Kidney (tissue), 14 donors: ENCODE results near the gene CDYL. TPM values are rescaled to one million over a fixed set of nuclear protein-coding genes. Genes with fewer than 3 reads are reported as not detected.

Experiments
- DNase-seq, 5 donors: peaks; one replicate each; pipeline ENCODE4 v3.0.0-alpha.2; 2013 to 2020
- FAIRE-seq: peaks from 2 replicates; lab custom pipeline; 2012; peaks lifted over from hg19 to GRCh38; lab: Jason Lieb, UNC
- H3K27ac ChIP-seq, 2 donors: one replicate each; pipeline ENCODE4 v1.7.0; 2013; ENCODE audit warnings: low read depth in 2 of 2, low read length in 2 of 2, inconsistent platforms in 1 of 2
- H3K27me3 ChIP-seq: one replicate; pipeline ENCODE4 v1.7.1; 2013; ENCODE audit warnings: low read length, inconsistent platforms; ENCODE audit not compliant: control insufficient read depth, insufficient read depth
- H3K36me3 ChIP-seq, 3 donors: one replicate each; pipeline versions ENCODE4 v1.7.0 to v1.7.1; 2013; ENCODE audit warnings: low read length in 3 of 3, control low read depth in 1 of 3, inconsistent platforms in 1 of 3; ENCODE audit not compliant: insufficient read depth in 3 of 3, control insufficient read depth in 2 of 3
- H3K4me1 ChIP-seq, 3 donors: one replicate each; pipeline versions ENCODE4 v1.7.0 to v1.7.1; 2013; ENCODE audit warnings: low read length in 3 of 3, inconsistent platforms in 1 of 3, low read depth in 1 of 3; ENCODE audit not compliant: control insufficient read depth in 2 of 3, insufficient read depth in 2 of 3
- H3K4me3 ChIP-seq, 3 donors: one replicate each; pipeline versions ENCODE4 v1.7.0 to v1.8.1; 2013; ENCODE audit warnings: low read length in 3 of 3, control low read depth in 1 of 3, inconsistent platforms in 1 of 3
- H3K9ac ChIP-seq, 3 donors: one replicate each; pipeline versions ENCODE4 v1.7.0 to v1.7.1; 2013; ENCODE audit warnings: low read length in 3 of 3, control low read depth in 1 of 3, inconsistent platforms in 1 of 3
- H3K9me3 ChIP-seq, 3 donors: one replicate each; pipeline versions ENCODE4 v1.7.0 to v1.7.1; 2013; ENCODE audit warnings: low read length in 3 of 3, control low read depth in 1 of 3, inconsistent platforms in 1 of 3; ENCODE audit not compliant: control insufficient read depth in 2 of 3, insufficient read depth in 1 of 3
- CTCF ChIP-seq: IDR thresholded peaks from 3 replicates; pipeline ENCODE4 v1.5.1; 2012; ENCODE audit warnings: mild to moderate bottlenecking, moderate library complexity, borderline replicate concordance; ENCODE audit not compliant: insufficient read depth; ENCODE audit errors: extremely low read depth
- intact Hi-C: fragments of 100-400 bp; cut with DNase I; formaldehyde crosslinking; loops from one replicate; pipeline ENCODE4 v1.11.1; 2022
- polyA plus RNA-seq: library from polyadenylated mRNA; stranded (reverse); fragments of 350-450 nt; fragmentation: Illumina TruSeq; extraction: RNeasy Lipid Tissue Mini Kit (QIAGEN cat#74804); gene quantifications from one replicate; pipeline ENCODE4 v1.2.3, GENCODE V29; 2014; ENCODE audit warnings: low read depth, low replicate concordance; ENCODE audit not compliant: insufficient read depth
- total RNA-seq: library from RNA; stranded (reverse); fragmentation: NEBNext Ultra II Directional; extraction: Animal tissue kit (Norgen Biotek cat#: 25700); gene quantifications from one replicate; pipeline ENCODE4 v1.2.1, GENCODE V29; 2021
- donor health status: control.
- donor health status: control.
- donor health status: control.
- donor health status: control.
- donor health status: control.
- donor health status: DM: yes; HTN: yes; CAD: no.
- donor health status: Normal renal cell carcinoma (clear cell type).

CDYL gene
- total and polyA plus RNA-seq, 2 donors from 2014 or later, result 7.4 to 46.8 TPM

- Histone ChIP-seq H3K36me3 (no peaks in the 10 kb centered on the region), H3K9ac (no peak overlapping the region), H3K9me3 (peaks cover 0 to 6% (median 2%) of the 10 kb centered on the region in 3 donors), H3K27me3 (no peaks in the 10 kb centered on the region), H3K4me1 (no peaks in the 10 kb centered on the region), H3K4me3 (no peak overlapping the region), H3K27ac (no peak overlapping the region)
- intact Hi-C loops, result no loop called here
- FAIRE-seq, result no peak
- DNase-seq, result no peak
- TF ChIP-seq CTCF, result no peak
Measured at GRCh38 chr6:4797587-4797986, 21.4 kb downstream of the CDYL start.

- TF ChIP-seq CTCF, result no peak
- H3K4me3 ChIP-seq, result no peak overlapping the region
- H3K4me1 ChIP-seq, result peaks cover 0 to 7% (median 0%) of the 10 kb centered on the region in 3 donors
- no peak overlapping the region for H3K9ac ChIP-seq
- no peak for DNase-seq
- no peaks in the 10 kb centered on the region for H3K27me3 ChIP-seq
- no peak overlapping the region for H3K27ac ChIP-seq
- peak; percentile 37 for FAIRE-seq
- peaks cover 0 to 6% (median 2%) of the 10 kb centered on the region in 3 donors for H3K9me3 ChIP-seq
- no peaks in the 10 kb centered on the region for H3K36me3 ChIP-seq
- intact Hi-C loops, result no loop called here
Measured at GRCh38 chr6:4799912-4800311, 23.7 kb downstream of the CDYL start.

GRCh38 chr6:4800662-4801061 is 24.5 kb downstream of the CDYL start:
- Histone ChIP-seq H3K9me3 (peaks cover 0 to 6% (median 2%) of the 10 kb centered on the region in 3 donors), H3K36me3 (no peaks in the 10 kb centered on the region), H3K27ac (no peak overlapping the region), H3K4me3 (no peak overlapping the region), H3K27me3 (no peaks in the 10 kb centered on the region), H3K4me1 (peaks cover 0 to 7% (median 0%) of the 10 kb centered on the region in 3 donors), H3K9ac (no peak overlapping the region)
- FAIRE-seq, result no peak
- no peak for TF ChIP-seq CTCF
- intact Hi-C loops, result no loop called here
- no peak for DNase-seq
